Measurements from ENCODE around the gene MLF2.

DNA sequence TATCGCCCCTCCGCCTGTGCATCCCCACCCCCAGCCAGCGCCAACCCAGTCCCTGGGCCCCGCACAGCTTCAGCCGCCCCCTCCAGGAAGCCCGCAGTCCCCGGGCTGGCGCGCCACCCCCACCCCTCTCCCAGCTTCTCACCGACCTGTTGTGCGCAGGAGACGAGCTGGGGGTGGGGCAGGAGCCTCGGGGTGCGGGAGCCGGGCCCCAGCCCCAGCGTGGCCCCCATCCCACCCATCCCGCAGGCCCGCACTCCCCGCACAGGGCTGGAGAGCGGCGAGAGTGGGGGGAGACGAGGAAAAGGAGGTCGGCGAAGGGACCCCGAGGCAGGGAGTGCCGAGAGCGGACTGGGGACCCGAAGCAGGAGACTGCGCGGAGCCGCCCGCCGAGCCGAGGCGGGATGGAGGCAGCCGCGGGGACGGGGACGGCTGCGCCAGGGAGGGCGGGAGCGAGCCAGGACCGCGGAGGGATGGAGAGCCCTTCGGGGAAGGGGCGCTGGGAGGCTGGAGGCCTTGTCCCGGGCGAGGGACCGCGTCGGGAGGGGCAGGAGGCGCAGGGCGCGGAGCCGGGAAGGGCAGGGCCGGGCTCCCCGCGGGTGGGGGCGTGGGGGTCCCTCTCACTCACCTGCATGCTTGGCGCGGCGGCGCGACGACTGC lies 52.8 kb downstream of the MLF2 start:
- no peak for TF ChIP-seq CTCF (IDR thresholded peaks at IDR 0.05)
- no peak for TF ChIP-seq POLR2A (IDR thresholded peaks at IDR 0.05)

All from adrenal gland (tissue), 5 donors.